Panc1 (cell line): ENCODE measurements around the gene EYS.

Experiments used
- POLR2AphosphoS5 ChIP-seq: IDR thresholded peaks from 2 replicates; pipeline ENCODE4 v1.6.1; 2012; ENCODE audit warnings: mild to moderate bottlenecking, low read depth, low read length, moderate library complexity
- TF ChIP-seq, protein P1 (sequence below), 2 experiments: IDR thresholded peaks; 2 replicates each; pipeline ENCODE4 v1.6.1; 2011 to 2012; ENCODE audit warnings: low read depth in 2 of 2, control low read depth in 1 of 2, low read length in 1 of 2, mild to moderate bottlenecking in 1 of 2, moderate library complexity in 1 of 2; ENCODE audit not compliant: insufficient read depth in 1 of 2
- TF ChIP-seq, protein P2 (sequence below): fragments of 450-650 bp; IDR thresholded peaks from 2 replicates; pipeline ENCODE4 v1.5.1; 2017; ENCODE audit warnings: mild to moderate bottlenecking

GRCh38 chr6:64006246-64006645 lies 1700.8 kb downstream of the EYS start:
- TF ChIP-seq, protein P1, sequence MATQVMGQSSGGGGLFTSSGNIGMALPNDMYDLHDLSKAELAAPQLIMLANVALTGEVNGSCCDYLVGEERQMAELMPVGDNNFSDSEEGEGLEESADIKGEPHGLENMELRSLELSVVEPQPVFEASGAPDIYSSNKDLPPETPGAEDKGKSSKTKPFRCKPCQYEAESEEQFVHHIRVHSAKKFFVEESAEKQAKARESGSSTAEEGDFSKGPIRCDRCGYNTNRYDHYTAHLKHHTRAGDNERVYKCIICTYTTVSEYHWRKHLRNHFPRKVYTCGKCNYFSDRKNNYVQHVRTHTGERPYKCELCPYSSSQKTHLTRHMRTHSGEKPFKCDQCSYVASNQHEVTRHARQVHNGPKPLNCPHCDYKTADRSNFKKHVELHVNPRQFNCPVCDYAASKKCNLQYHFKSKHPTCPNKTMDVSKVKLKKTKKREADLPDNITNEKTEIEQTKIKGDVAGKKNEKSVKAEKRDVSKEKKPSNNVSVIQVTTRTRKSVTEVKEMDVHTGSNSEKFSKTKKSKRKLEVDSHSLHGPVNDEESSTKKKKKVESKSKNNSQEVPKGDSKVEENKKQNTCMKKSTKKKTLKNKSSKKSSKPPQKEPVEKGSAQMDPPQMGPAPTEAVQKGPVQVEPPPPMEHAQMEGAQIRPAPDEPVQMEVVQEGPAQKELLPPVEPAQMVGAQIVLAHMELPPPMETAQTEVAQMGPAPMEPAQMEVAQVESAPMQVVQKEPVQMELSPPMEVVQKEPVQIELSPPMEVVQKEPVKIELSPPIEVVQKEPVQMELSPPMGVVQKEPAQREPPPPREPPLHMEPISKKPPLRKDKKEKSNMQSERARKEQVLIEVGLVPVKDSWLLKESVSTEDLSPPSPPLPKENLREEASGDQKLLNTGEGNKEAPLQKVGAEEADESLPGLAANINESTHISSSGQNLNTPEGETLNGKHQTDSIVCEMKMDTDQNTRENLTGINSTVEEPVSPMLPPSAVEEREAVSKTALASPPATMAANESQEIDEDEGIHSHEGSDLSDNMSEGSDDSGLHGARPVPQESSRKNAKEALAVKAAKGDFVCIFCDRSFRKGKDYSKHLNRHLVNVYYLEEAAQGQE (IDR thresholded peaks at IDR 0.05; ENCODE audit: insufficient read depth in 1 of 2, low read depth in 2 of 2, low read length in 1 of 2): no peak
- TF ChIP-seq, protein P2, sequence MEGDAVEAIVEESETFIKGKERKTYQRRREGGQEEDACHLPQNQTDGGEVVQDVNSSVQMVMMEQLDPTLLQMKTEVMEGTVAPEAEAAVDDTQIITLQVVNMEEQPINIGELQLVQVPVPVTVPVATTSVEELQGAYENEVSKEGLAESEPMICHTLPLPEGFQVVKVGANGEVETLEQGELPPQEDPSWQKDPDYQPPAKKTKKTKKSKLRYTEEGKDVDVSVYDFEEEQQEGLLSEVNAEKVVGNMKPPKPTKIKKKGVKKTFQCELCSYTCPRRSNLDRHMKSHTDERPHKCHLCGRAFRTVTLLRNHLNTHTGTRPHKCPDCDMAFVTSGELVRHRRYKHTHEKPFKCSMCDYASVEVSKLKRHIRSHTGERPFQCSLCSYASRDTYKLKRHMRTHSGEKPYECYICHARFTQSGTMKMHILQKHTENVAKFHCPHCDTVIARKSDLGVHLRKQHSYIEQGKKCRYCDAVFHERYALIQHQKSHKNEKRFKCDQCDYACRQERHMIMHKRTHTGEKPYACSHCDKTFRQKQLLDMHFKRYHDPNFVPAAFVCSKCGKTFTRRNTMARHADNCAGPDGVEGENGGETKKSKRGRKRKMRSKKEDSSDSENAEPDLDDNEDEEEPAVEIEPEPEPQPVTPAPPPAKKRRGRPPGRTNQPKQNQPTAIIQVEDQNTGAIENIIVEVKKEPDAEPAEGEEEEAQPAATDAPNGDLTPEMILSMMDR: no peak
- TF ChIP-seq POLR2AphosphoS5: no peak
